HG03469 (cell line): ENCODE measurements around the gene ABHD5.
"Not testable (repeated sequence)": the region's sequence is repeated elsewhere in the genome, so short reads cannot be mapped to it uniquely, and the experiment has no call there.

Experiments
- ATAC-seq: cut with Tn5 transposase; IDR thresholded peaks from one replicate; pipeline ENCODE4 v1.9.1; 2021; ENCODE audit warnings: mild to moderate bottlenecking, moderate library complexity, moderate number of reproducible peaks; ENCODE audit not compliant: unreplicated experiment

The ABHD5 gene

DNA sequence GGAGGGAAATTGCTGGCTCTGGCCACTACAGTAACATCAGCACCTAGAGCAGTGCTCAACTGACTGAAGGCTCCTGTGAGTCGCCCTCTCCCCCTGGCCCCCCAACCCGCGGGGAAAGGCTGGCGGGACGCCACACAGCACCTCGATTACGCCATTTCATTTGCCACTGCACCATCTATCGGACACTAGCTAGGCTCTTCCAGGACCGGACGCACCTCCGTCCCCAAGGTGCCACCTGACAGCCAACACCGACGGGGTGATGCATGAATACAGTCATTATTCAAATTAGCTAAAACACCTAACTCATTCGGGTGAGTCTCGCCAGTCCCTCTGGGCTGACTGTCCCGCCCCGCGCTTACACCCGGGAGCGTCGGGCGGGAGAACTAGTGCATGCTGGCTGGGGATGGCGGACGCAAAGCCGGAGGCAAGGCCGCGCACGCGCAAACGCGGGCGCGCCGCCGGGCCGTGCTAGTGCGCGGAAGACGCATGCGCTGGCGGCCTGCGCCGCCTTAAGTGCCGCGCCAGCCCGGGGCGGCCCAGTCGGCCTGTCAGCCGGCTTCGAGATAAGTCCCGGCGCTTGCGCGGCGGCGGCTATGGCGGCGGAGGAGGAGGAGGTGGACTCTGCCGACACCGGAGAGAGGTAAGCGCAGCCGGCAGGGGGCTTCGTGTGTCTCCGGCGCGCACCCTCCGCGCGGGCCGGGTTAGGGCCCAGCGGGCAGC, at the start of gene ABHD5:
ABHD5 (plus strand) TSS at position 539 of the 720 bp plus-strand sequence; CDS start at position 594, 55 bp downstream.
- ATAC-seq: peak; percentile 78

DNA sequence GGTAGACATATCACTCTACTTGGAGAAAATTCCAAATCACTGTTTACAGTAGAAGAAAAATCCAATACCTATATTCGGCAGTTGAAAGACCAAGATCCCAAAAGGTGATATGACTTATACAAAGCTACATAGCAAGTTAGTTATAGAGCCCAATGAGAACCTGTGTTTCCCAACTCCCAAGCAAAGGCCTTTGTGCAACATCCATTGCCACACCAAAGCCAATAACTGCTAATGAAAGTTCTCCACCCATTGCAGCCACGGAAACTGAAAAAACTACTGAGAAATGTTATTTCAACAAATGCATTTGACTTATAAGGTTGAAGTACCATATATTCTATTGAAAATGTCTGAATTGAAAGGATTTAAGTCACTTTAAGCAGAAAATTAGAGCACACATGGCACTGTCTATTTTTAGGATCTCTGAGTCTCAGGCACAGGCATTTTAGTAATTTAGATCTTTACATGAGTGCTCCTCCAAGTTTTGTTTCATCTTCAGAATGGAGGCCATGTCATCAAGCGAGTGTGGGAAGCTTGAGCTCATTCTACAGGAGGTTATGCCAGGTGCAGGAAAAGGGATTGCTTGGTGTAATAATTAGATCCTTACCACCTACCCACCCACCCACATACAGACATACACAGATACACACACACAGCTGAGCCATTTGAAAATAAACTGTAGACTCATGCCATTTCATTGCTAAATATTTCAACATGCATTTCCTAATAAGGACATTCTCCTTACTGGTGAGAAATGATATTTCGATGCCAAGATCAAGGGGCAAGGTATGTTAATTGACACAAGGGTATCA, 49.2 kb upstream of the ABHD5 start:
- no peak for ATAC-seq

DNA sequence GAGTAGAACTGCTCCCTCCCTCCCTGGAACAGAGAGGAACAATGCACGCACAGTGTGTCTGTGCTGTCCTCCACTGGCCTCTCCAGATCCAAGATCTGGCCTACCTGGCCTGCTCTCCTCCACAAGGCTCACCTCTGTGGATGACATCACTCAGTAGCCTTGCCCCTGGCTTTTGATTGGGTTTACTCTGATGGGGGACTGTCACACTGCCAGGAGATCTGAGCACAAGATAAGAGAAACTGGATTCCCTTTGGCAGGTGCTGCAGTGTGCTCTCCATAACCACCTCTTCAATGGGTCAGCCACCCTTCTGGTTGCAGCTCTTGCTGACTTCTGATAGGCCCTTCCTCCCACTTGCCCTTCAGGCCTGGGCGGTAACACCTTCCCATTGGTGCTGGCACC, 46.3 kb upstream of the ABHD5 start:
- no peak for ATAC-seq

DNA sequence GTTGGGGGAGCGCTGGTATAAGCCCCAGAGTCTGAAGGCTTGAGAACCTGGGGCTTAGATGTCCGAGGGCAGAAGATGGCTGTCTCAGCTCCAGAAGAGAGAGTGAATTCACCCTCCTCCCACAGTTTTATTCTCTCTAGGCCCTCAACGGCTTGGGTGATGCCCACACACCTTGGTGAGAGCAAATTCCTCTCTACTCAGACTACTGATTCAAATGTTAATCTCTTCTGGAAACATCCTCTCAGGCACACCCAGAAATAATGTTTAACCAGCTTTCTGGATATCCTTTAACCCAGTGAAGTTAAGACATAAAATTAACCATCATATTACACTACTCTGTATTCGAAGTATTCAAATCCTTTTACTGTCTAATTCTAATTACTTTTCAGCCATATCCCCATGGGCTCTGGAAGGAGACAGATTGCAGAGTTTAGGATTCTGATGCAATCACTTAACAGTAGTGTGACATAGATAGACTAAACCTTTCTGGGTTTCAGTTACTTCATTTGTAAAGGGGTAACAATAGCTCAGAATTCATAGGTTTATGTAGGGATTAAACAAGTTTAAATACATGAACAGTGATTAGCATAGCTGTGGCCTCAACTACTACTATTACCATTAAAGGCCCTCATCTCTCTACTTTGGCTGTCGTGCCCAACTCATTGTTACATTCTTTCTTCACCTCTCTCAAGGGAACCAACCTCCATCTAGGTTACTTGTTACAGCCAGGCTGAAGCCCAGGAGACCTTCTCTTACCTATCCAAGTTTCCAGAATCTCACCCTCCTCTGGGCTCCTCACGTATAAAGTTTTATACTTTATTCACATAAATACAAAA, 43.2 kb upstream of the ABHD5 start:
- ATAC-seq: no peak

DNA sequence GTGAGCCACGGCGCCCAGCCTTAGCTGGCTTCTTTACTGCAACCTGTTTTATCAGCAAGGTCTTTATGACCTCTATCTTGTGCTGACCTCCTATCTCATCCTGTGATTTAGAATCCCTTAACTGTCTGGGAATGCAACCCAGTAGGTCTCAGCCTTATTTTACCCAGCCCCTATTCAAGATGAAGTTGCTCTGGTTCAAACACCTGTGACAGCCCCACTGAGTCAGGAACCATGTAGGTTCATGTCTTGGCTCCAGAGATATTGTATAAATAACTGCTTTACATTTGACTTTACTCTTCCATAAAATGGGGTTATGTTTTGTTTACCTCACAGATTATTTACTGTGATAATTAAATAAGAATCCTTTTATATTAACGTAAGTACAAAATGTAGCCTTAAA, 41.8 kb upstream of the ABHD5 start:
- no peak for ATAC-seq

DNA sequence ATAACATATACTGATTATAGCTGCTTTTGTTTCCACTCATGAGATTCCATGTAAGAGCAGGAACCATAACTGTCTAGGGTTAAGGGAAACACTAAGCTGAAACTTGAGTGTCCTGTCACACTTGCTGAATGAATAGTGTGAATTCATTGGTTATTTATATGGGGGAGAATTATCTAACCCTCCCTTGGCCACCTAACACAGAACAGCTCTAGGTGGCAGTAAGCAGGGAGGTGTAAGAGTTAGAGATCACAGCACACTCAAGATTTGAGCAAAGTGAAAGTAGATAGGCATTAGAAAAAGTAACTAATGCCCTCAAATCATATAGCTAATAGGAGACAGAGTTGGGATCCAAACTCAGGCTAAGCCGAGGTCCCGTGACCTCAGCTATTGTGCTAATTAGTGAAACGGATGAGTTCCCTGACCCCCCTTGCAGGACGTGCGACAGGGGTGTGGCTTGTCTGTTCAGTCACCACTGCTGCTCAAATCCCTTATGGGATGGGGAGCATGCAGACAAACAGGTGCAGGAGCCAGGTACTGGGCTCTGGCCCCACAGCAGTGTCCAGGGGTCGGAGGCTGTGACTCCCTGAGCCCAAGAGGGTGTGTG, 41.3 kb upstream of the ABHD5 start:
- ATAC-seq: no peak

DNA sequence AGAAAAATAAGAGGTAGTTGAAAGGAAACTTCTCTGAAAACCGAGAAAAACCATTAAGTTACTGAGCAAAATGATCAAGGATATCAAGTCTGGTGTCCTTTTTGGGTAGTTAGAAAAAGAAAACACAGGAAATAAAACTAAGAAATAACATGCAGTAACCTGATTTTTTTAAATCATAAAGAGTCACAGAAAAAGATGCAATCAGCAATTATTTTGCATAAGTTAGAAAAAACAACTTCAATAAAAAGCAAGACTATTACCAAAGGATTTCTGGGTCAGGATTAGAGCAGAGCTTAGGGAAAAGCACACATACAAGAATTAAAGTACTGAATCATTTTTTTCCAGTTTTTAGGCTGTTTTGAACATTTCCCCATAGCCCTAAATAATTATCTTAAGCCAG, 40.4 kb upstream of the ABHD5 start:
- no peak for ATAC-seq

DNA sequence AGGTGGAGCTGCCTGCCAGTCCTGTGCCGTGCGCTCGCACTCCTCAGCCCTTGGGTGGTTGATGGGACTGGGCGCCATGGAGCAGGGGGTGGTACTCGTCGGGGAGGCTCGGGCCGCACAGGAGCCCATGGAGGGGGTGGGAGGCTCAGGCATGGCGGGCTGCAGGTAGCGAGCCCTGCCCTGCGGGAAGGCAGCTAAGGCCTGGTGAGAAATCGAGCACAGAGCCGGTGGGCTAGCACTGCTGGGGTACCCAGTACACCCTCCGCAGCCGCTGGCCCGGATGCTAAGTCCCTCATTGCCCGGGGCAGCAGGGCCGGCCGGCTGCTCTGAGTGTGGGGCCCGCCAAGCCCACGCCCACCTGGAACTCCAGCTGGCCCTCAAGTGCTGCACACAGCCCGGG, 34.3 kb upstream of the ABHD5 start:
- not testable (repeated sequence) for ATAC-seq

DNA sequence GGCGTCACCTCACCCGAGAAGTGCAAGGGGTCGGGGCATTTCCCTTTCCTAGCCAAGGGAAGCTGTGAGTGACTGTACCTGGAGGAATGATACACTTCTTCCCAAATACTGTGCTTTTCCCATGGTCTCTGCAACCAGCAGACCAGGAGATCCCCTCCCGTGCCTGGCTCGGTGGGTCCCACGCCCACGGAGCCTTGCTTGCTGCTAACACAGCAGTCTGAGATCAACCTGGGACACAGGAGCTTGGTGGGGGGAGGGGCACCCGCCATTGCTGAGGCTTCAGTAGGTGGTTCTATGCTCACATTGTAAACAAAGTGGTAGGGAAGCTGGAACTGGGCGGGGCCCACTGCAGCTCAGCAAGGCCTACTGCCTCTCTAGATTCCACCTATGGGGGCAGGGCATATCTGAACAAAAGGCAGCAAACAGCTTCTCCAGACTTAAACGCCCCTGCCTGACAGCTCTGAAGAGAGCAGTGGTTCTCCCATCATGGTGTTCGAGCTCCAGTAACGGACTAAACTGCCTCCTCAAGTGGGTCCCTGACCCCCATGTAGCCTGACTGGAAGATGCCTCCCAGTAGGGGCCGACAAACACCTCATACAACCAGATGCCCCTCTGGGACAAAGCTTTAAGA, 31.4 kb upstream of the ABHD5 start:
- no peak for ATAC-seq

DNA sequence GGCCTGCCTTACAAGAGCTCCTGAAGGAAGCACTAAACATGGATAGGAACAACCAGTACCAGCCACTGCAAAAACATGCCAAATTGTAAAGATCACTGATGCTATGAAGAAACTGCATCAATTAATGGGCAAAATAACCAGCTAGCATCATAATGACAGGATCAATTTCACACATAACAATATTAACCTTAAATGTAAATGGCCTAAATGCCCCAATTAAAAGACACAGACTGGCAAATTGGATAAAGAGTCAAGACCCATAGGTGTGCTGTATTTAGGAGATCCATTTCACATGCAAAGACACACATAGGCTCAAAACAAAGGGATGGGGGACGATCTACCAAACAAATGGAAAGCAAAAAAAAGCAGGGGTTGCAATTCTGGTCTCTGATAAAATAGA, 29.4 kb upstream of the ABHD5 start:
- ATAC-seq: not testable (repeated sequence)

DNA sequence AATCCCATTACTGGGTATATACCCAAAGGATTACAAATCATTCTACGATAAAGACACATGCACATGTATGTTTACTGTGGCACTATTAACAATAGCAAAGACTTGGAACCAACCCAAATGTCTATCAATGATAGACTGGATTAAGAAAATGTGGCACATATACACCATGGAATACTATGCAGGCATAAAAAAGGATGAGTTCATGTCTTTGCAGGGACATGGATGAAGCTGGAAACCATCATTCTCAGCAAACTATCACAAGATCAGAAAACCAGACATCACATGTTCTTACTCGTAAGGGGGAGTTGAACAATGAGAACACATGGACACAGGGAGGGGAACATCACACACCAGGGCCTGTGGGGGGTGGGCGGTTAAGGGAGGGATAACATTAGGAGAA, 25.7 kb upstream of the ABHD5 start:
- ATAC-seq: not testable (repeated sequence)

DNA sequence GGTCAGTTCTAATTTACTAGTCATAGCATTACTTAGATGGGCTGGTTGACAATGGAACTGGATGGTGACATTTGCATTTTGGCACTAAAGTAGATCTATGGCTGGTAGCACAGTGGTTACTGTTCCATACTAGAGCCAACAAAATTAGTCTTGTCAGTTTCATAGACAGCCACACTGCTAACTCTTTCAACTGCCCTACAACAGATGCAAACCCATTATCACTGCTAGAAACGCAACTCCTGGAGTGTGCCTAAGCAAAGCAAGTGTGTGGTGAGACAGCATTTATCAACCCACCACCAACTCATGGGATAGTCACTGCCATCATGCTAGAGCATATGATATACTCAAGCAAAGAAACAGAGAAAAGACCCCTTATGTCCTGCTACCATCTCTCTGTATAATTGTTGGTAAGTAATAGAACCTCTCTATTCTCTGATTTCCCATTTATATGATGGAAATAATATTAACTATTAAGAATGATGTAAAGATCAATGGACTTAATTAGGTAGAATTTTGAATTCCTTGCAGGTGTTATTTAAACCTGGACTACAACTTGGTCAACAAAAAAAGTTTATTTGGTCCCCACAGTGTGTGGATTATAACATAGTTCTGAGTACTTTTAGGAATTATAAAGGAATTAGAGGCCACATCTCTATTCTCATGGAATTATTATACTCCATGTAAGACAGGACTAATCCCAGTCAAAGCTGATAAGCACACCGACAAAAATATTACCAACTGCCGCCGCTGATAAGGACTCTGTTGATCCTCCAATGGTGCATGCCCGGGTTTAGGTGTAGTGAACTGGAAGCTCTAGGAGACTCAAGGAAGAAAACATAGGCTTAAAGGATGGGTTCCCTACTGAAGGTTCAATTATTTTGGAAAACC, 19.9 kb upstream of the ABHD5 start:
- no peak for ATAC-seq

DNA sequence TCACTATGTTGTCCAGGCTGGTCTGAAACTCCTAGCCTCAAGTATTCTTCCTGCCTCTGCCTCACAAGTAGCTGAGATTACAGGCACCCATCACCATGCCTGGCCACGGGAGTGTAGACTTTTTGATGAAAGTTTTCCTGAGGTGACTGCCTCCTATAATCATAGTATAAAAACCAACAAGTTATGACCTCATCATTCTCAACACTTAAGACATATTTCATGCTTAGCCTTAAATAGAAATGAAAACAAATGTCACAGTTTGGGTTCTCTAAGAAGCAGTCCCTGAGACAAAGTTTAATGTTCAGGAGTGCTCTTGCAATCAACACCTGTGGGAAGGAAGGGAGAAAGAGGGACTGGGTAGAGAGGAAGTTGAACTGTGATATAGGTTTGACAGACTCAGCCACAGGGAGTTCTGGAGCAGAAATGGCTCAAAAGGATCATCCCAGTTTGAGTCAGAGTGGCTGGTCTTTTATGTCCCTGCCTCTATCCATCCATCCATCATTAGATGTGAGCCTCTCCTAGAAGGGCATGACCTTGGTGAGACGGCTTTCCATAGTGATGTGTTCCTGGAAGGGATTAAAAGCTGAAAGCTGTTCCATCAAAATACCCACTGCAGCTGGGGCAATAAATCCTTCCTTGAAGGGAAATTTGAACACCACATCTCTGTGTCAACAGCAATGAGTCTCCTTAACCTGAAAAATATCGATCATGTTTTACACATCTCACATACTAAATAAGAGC, 16.2 kb upstream of the ABHD5 start:
- no peak for ATAC-seq

DNA sequence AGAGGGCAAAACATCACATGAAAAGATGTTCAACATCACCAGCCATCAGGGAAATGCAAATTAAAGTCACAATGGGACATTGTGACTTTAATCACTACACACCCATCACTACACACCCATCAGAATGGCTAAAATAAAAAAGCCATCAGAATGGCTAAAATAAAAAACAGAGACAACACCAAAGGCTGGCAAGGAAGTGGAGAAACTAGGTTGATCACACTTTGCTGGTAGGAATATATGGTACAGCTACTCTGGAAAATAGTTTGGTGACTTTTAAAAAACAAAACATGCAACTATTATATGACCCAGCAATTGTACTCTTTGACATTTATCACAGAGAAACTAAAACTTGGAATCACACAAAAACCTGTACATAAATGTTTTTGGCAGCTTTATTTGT, 15.1 kb upstream of the ABHD5 start:
- no peak for ATAC-seq

DNA sequence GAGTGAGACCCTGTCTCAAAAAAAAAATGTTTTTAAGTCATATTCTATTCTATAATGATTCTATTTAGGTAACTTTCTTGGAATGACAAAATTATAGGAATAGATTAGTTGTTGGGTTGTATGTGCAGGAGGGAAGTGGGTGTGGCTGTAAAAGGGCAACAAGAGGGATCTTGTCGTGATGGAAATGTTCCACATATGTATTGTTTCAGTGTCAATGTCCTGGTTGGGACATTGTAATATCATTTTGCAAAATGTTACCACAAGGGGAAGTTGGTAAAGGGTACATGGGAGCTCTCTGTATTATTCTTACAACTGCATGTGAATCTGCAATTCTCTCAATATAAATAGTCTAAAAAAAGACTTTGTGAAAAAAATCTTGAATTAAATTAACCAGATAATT, 14.3 kb upstream of the ABHD5 start:
- ATAC-seq: no peak

DNA sequence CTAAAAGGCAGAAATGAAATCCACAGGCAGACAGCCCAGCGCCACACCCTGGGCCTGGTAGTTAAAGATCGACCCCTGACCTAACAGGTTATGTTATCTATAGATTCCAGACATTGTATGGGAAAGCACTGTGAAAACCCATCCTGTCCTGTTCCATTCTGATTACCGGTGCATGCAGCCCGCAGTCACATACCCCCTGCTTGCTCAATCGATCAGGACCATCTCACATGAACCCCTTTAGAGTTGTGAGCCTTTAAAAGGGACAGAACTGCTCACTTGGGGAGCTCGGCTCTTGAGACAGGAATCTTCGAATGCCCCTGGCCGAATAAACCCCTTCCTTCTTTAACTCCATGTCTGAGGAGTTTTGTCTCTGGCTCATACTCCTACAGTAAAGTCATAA, 12.4 kb upstream of the ABHD5 start:
- not testable (repeated sequence) for ATAC-seq

DNA sequence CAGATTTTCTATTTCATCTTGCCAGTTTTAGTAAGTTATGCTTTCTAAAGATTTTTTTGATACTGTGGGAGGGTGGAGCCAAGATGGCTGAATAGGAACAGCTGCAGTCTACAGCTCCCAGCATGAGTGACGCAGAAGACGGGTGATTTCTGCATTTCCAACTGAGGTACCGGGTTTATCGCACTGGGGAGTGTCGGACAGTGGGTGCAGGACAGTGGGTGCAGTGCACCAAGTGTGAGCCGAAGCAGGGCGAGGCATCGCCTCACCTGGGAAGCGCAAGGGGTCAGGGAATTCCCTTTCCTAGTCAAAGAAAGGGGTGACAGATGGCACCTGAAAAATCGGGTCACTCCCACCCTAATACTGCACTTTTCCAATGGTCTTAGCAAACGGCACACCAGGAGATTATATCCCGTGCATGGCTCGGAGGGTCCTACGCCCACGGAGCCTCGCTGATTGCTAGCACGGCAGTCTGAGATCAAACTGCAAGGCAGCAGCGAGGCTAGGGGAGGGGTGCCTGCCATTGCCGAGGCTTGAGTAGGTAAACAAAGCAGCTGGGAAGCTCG, 11.8 kb upstream of the ABHD5 start:
- not testable (repeated sequence) for ATAC-seq

DNA sequence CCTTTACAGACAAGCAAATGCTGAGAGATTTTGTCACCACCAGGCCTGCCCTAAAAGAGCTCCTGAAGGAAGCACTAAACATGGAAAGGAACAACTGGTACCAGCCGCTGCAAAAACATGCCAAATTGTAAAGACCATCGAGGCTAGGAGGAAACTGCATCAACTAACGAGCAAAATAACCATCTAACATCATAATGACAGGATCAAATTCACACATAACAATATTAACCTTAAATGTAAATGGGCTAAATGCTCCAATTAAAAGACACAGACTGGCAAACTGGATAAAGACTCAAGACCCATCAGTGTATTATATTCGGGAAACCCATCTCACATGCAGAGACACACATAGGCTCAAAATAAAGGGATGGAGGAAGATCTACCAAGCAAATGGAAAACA, 9.9 kb upstream of the ABHD5 start:
- not testable (repeated sequence) for ATAC-seq

DNA sequence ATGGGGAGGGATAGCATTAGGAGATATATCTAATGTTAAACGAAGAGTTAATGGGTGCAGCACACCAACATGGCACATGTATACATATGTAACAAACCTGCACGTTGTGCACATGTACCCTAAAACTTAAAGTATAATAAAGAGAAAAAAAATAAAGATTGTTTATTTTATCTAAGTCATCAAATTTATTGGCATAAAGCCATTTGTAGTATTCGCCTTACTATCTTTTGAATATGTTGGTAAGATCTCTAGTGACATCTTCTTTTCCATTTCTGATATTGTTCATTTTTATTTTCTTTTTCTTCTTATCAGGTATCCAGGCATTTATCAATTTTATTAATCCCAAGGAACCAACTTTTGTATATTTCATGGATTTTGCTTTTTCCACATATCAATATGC, 5.8 kb upstream of the ABHD5 start:
- ATAC-seq: no peak
